HepG2 (cell line): ENCODE measurements around the gene LMNA. TPM values are rescaled to one million over a fixed set of nuclear protein-coding genes. Genes with fewer than 3 reads are reported as not detected.

Source experiments
- ARNT2 ChIP-seq: sonication (generic); formaldehyde crosslinking; IDR thresholded peaks from 2 replicates; pipeline ENCODE4 v1.8.0; 2022; ENCODE audit warnings: mild to moderate bottlenecking, low read depth, missing genetic modification reagents, moderate library complexity
- ELF1 ChIP-seq: sonication (generic); formaldehyde crosslinking; IDR thresholded peaks from 2 replicates; pipeline ENCODE4 v1.4.0; 2020; ENCODE audit warnings: missing genetic modification reagents
- ETV6 ChIP-seq: sonication (generic); formaldehyde crosslinking; conservative IDR thresholded peaks from 2 replicates; pipeline ENCODE4 v1.4.0; 2020; ENCODE audit warnings: missing genetic modification reagents
- FOXA3 ChIP-seq: IDR thresholded peaks from 2 replicates; pipeline ENCODE4 v1.6.1; 2016; ENCODE audit warnings: missing genetic modification reagents, missing compliant biosample characterization
- GTF3A ChIP-seq: sonication (generic); formaldehyde crosslinking; conservative IDR thresholded peaks from 2 replicates; pipeline ENCODE4 v1.4.0; 2020; ENCODE audit warnings: mild to moderate bottlenecking, missing genetic modification reagents
- HMG20A ChIP-seq: IDR thresholded peaks from 2 replicates; pipeline ENCODE4 v1.6.1; 2016; ENCODE audit warnings: borderline replicate concordance
- KAT7 ChIP-seq: IDR thresholded peaks from 2 replicates; pipeline ENCODE4 v1.6.1; 2018; ENCODE audit warnings: borderline replicate concordance, missing compliant biosample characterization
- PAWR ChIP-seq: sonication (generic); formaldehyde crosslinking; IDR thresholded peaks from 2 replicates; pipeline ENCODE4 v1.4.0; 2020; ENCODE audit warnings: missing genetic modification reagents, mild to moderate bottlenecking, borderline replicate concordance
- ZBTB38 ChIP-seq: sonication (generic); formaldehyde crosslinking; IDR thresholded peaks from 2 replicates; pipeline ENCODE4 v1.5.1; 2020; ENCODE audit warnings: mild to moderate bottlenecking, missing genetic modification reagents
- ZFP90 ChIP-seq: sonication (generic); formaldehyde crosslinking; IDR thresholded peaks from 2 replicates; pipeline ENCODE4 v1.8.0; 2022; ENCODE audit warnings: missing genetic modification reagents, mild to moderate bottlenecking, inconsistent platforms, borderline replicate concordance
- ZFYVE20 ChIP-seq: sonication (generic); formaldehyde crosslinking; IDR thresholded peaks from 2 replicates; pipeline ENCODE4 v1.8.0; 2023; ENCODE audit warnings: low read depth, mild to moderate bottlenecking, moderate library complexity, missing genetic modification reagents, borderline replicate concordance
- polyA plus RNA-seq, 8 experiments: library from polyadenylated mRNA; depleted of rRNA in 3 of 8; stranded (reverse) in 7 of 8; unstranded in 1 of 8; fragments of >200 nt; fragmentation: Illumina TruSeq in 4 of 8; extraction: Trizol in 4 of 8; gene quantifications; 2 replicates each; pipeline versions ENCODE4 v1.2.1 to v1.2.3, GENCODE V29; 2011 to 2016; ENCODE audit warnings: low read depth in 4 of 8, missing spikeins in 1 of 8, mixed read lengths in 1 of 8; ENCODE audit not compliant: insufficient read depth in 1 of 8
- total RNA-seq, 5 experiments: library from RNA; depleted of rRNA; stranded (reverse); fragments of >200 nt; fragmentation: Illumina TruSeq; extraction: Trizol; gene quantifications; 2 replicates each; pipeline ENCODE4 v1.2.3, GENCODE V29; 2016; ENCODE audit warnings: low read depth in 1 of 5
- TF ChIP-seq, protein P1 (sequence below): sonication (generic); formaldehyde crosslinking; IDR thresholded peaks from 2 replicates; pipeline ENCODE4 v1.4.0; 2020; ENCODE audit warnings: mild to moderate bottlenecking, low read depth, missing genetic modification reagents
- TF ChIP-seq, protein P2 (sequence below): sonication (generic); formaldehyde crosslinking; IDR thresholded peaks from 2 replicates; pipeline ENCODE4 v1.4.0; 2020; ENCODE audit warnings: low read depth, missing genetic modification reagents
- TF ChIP-seq, protein P3 (sequence below): sonication (generic); formaldehyde crosslinking; IDR thresholded peaks from 2 replicates; pipeline ENCODE4 v1.4.0; 2020; ENCODE audit warnings: mild to moderate bottlenecking, missing genetic modification reagents
- TF ChIP-seq, protein P4 (sequence below): sonication (generic); formaldehyde crosslinking; IDR thresholded peaks from 2 replicates; pipeline ENCODE4 v1.4.0; 2020; ENCODE audit warnings: missing genetic modification reagents, mild to moderate bottlenecking, borderline replicate concordance

The LMNA gene
- total and polyA plus RNA-seq, 2 of the 13 experiments (the other 11 are each of a cell fraction or from before 2014, with no cell fraction given) = 107 to 225 TPM

DNA sequence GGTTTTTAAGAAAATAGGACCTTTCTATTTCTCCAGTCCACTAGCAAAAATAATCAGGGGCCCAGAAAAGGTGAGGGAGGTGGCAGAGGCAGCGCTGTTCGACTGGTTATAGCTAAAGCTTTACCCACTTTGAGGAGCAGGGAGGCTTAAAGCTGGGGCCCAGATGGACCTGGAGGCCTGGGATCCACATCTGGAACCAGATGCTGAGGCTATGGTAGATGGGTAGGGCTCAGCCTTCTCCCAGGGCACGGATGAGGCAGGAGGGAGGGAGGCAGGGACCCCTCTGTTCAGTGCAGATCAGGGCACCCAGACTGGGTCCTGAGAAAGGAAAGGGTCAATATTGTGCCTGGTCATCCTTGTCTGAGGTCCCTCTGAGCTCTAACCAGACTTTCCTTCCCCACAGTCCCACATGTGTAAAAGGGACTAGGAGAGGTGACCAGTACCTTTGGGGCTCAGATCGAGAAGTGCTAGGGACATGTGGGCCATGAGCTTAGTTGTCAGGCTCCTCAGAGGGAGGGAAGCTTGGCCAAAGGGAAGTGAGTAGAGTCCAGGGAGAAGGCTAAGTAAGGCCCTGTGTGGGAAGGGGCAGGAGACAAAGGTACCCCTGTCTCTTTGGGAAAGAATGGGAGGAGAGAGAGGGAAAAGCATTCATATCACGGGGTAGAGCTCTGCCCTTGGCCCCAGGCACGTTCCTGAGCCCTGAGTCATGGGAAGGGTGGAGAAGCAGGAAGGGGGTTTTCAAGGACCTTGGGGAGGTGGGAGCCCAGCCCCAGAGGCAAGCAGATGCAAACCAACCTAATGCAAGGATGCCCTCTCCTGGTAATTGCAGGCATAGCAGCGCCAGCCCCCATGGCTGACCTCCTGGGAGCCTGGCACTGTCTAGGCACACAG is 15.4 kb downstream of the LMNA start (continued):
- TF ChIP-seq HMG20A (peak; percentile 60; the same call in 1 of the 2 replicates), ZBTB38 (CRISPR knock-in tag) (peak; percentile 74; the same call in 1 of the 2 replicates), ZFYVE20 (no peak), ETV6 (CRISPR knock-in tag) (0 out of 2 replicates have a peak, but pooled peaks have one; percentile 67), KAT7 (peak; percentile 86; the same call in 1 of the 2 replicates), ARNT2 (CRISPR knock-in tag) (peak; percentile 72), PAWR (CRISPR knock-in tag) (0 out of 2 replicates have a peak, but pooled peaks have one; percentile 65), ELF1 (peak; percentile 73), ZFP90 (CRISPR knock-in tag) (no peak), GTF3A (CRISPR knock-in tag) (0 out of 2 replicates have a peak, but pooled peaks have one; percentile 68), FOXA3 (CRISPR knock-in tag) (peak; percentile 73)
- TF ChIP-seq, protein P1, sequence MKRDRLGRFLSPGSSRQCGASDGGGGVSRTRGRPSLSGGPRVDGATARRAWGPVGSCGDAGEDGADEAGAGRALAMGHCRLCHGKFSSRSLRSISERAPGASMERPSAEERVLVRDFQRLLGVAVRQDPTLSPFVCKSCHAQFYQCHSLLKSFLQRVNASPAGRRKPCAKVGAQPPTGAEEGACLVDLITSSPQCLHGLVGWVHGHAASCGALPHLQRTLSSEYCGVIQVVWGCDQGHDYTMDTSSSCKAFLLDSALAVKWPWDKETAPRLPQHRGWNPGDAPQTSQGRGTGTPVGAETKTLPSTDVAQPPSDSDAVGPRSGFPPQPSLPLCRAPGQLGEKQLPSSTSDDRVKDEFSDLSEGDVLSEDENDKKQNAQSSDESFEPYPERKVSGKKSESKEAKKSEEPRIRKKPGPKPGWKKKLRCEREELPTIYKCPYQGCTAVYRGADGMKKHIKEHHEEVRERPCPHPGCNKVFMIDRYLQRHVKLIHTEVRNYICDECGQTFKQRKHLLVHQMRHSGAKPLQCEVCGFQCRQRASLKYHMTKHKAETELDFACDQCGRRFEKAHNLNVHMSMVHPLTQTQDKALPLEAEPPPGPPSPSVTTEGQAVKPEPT (CRISPR knock-in tag) = no peak
- TF ChIP-seq, protein P2, sequence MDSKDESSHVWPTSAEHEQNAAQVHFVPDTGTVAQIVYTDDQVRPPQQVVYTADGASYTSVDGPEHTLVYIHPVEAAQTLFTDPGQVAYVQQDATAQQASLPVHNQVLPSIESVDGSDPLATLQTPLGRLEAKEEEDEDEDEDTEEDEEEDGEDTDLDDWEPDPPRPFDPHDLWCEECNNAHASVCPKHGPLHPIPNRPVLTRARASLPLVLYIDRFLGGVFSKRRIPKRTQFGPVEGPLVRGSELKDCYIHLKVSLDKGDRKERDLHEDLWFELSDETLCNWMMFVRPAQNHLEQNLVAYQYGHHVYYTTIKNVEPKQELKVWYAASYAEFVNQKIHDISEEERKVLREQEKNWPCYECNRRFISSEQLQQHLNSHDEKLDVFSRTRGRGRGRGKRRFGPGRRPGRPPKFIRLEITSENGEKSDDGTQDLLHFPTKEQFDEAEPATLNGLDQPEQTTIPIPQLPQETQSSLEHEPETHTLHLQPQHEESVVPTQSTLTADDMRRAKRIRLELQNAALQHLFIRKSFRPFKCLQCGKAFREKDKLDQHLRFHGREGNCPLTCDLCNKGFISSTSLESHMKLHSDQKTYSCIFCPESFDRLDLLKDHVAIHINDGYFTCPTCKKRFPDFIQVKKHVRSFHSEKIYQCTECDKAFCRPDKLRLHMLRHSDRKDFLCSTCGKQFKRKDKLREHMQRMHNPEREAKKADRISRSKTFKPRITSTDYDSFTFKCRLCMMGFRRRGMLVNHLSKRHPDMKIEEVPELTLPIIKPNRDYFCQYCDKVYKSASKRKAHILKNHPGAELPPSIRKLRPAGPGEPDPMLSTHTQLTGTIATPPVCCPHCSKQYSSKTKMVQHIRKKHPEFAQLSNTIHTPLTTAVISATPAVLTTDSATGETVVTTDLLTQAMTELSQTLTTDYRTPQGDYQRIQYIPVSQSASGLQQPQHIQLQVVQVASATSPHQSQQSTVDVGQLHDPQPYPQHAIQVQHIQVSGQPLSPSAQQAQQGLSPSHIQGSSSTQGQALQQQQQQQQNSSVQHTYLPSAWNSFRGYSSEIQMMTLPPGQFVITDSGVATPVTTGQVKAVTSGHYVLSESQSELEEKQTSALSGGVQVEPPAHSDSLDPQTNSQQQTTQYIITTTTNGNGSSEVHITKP (CRISPR knock-in tag) = no peak; the same call in 1 of the 2 replicates
- TF ChIP-seq, protein P3, sequence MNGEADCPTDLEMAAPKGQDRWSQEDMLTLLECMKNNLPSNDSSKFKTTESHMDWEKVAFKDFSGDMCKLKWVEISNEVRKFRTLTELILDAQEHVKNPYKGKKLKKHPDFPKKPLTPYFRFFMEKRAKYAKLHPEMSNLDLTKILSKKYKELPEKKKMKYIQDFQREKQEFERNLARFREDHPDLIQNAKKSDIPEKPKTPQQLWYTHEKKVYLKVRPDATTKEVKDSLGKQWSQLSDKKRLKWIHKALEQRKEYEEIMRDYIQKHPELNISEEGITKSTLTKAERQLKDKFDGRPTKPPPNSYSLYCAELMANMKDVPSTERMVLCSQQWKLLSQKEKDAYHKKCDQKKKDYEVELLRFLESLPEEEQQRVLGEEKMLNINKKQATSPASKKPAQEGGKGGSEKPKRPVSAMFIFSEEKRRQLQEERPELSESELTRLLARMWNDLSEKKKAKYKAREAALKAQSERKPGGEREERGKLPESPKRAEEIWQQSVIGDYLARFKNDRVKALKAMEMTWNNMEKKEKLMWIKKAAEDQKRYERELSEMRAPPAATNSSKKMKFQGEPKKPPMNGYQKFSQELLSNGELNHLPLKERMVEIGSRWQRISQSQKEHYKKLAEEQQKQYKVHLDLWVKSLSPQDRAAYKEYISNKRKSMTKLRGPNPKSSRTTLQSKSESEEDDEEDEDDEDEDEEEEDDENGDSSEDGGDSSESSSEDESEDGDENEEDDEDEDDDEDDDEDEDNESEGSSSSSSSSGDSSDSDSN = 0 out of 2 replicates have a peak, but pooled peaks have one; percentile 37
- TF ChIP-seq, protein P4, sequence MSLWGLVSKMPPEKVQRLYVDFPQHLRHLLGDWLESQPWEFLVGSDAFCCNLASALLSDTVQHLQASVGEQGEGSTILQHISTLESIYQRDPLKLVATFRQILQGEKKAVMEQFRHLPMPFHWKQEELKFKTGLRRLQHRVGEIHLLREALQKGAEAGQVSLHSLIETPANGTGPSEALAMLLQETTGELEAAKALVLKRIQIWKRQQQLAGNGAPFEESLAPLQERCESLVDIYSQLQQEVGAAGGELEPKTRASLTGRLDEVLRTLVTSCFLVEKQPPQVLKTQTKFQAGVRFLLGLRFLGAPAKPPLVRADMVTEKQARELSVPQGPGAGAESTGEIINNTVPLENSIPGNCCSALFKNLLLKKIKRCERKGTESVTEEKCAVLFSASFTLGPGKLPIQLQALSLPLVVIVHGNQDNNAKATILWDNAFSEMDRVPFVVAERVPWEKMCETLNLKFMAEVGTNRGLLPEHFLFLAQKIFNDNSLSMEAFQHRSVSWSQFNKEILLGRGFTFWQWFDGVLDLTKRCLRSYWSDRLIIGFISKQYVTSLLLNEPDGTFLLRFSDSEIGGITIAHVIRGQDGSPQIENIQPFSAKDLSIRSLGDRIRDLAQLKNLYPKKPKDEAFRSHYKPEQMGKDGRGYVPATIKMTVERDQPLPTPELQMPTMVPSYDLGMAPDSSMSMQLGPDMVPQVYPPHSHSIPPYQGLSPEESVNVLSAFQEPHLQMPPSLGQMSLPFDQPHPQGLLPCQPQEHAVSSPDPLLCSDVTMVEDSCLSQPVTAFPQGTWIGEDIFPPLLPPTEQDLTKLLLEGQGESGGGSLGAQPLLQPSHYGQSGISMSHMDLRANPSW (CRISPR knock-in tag) = peak; percentile 66; the same call in 1 of the 2 replicates
